Measurements from ENCODE around the gene REPS1. TPM values are rescaled to one million over a fixed set of nuclear protein-coding genes. Genes with fewer than 3 reads are reported as not detected.
A peak's percentile ranks its signal among the peaks of the same experiment; 100 is the strongest.

REPS1 gene
- total and polyA plus RNA-seq, 2 donors from 2014 or later = 33.4 to 37.0 TPM

GRCh38 chr6:138926579-138926978, 61.5 kb downstream of the REPS1 start:
- no peak for FAIRE-seq

GRCh38 chr6:138925806-138926205, 62.2 kb downstream of the REPS1 start:
- H3K4me1 ChIP-seq (ENCODE audit: control insufficient read depth in 2 of 3, insufficient read depth in 2 of 3, low read depth in 1 of 3, low read length in 3 of 3) = peaks cover 0 to 8% (median 0%) of the 10 kb centered on the region in 3 donors
- no peaks in the 10 kb centered on the region for H3K9me3 ChIP-seq (ENCODE audit: control insufficient read depth in 2 of 3, insufficient read depth in 1 of 3, low read length in 3 of 3)
- H3K36me3 ChIP-seq (ENCODE audit: control insufficient read depth in 2 of 3, insufficient read depth in 3 of 3, low read length in 3 of 3) = peaks cover 3 to 4% (median 3%) of the 10 kb centered on the region in 3 donors
- FAIRE-seq = no peak
- intact Hi-C loops (cut with DNase I) = no loop called here
- no peak for DNase-seq
- H3K27ac ChIP-seq (ENCODE audit: low read depth in 2 of 2, low read length in 2 of 2) = no peak overlapping the region
- no peak for TF ChIP-seq CTCF (IDR thresholded peaks at IDR 0.05; ENCODE audit: borderline replicate concordance, extremely low read depth, insufficient read depth)
- H3K4me3 ChIP-seq (ENCODE audit: low read length in 3 of 3) = no peak overlapping the region
- no peak overlapping the region for H3K9ac ChIP-seq (ENCODE audit: low read length in 3 of 3)
- no peaks in the 10 kb centered on the region for H3K27me3 ChIP-seq (ENCODE audit: control insufficient read depth, insufficient read depth, low read length)

More at GRCh38 chr6:138926579-138926978, 61.5 kb downstream of the REPS1 start:
- no peak for DNase-seq
- H3K27ac ChIP-seq (ENCODE audit: low read depth in 2 of 2, low read length in 2 of 2) = no peak overlapping the region
- no peak overlapping the region for H3K4me3 ChIP-seq (ENCODE audit: low read length in 3 of 3)
- H3K4me1 ChIP-seq (ENCODE audit: control insufficient read depth in 2 of 3, insufficient read depth in 2 of 3, low read depth in 1 of 3, low read length in 3 of 3) = peaks cover 0 to 8% (median 0%) of the 10 kb centered on the region in 3 donors
- no peak for TF ChIP-seq CTCF (IDR thresholded peaks at IDR 0.05; ENCODE audit: borderline replicate concordance, extremely low read depth, insufficient read depth)
- H3K9me3 ChIP-seq (ENCODE audit: control insufficient read depth in 2 of 3, insufficient read depth in 1 of 3, low read length in 3 of 3) = no peaks in the 10 kb centered on the region
- H3K36me3 ChIP-seq (ENCODE audit: control insufficient read depth in 2 of 3, insufficient read depth in 3 of 3, low read length in 3 of 3) = peaks cover 3 to 4% (median 3%) of the 10 kb centered on the region in 3 donors
- no peaks in the 10 kb centered on the region for H3K27me3 ChIP-seq (ENCODE audit: control insufficient read depth, insufficient read depth, low read length)
- H3K9ac ChIP-seq (ENCODE audit: low read length in 3 of 3) = no peak overlapping the region
- intact Hi-C loops (cut with DNase I) = no loop called here

GRCh38 chr6:138923561-138923960, 64.5 kb downstream of the REPS1 start:
- Histone ChIP-seq H3K9me3 (ENCODE audit: control insufficient read depth in 2 of 3, insufficient read depth in 1 of 3, low read length in 3 of 3) (no peaks in the 10 kb centered on the region), H3K27ac (ENCODE audit: low read depth in 2 of 2, low read length in 2 of 2) (no peak overlapping the region), H3K4me3 (ENCODE audit: low read length in 3 of 3) (no peak overlapping the region), H3K36me3 (ENCODE audit: control insufficient read depth in 2 of 3, insufficient read depth in 3 of 3, low read length in 3 of 3) (peaks cover 0 to 3% (median 3%) of the 10 kb centered on the region in 3 donors), H3K27me3 (ENCODE audit: control insufficient read depth, insufficient read depth, low read length) (no peaks in the 10 kb centered on the region), H3K4me1 (ENCODE audit: control insufficient read depth in 2 of 3, insufficient read depth in 2 of 3, low read depth in 1 of 3, low read length in 3 of 3) (peaks cover 0 to 8% (median 0%) of the 10 kb centered on the region in 3 donors), H3K9ac (ENCODE audit: low read length in 3 of 3) (no peak overlapping the region)
- intact Hi-C loops (cut with DNase I) = no loop called here
- FAIRE-seq (peak; percentile 78), DNase-seq (peak in 1 of 5 donors; percentile 28)
- no peak for TF ChIP-seq CTCF (IDR thresholded peaks at IDR 0.05; ENCODE audit: borderline replicate concordance, extremely low read depth, insufficient read depth)

- no peak for TF ChIP-seq CTCF (IDR thresholded peaks at IDR 0.05; ENCODE audit: borderline replicate concordance, extremely low read depth, insufficient read depth)
- Histone ChIP-seq H3K4me3 (ENCODE audit: low read length in 3 of 3) (no peak overlapping the region), H3K4me1 (ENCODE audit: control insufficient read depth in 2 of 3, insufficient read depth in 2 of 3, low read depth in 1 of 3, low read length in 3 of 3) (peaks cover 0 to 8% (median 0%) of the 10 kb centered on the region in 3 donors), H3K9ac (ENCODE audit: low read length in 3 of 3) (no peak overlapping the region), H3K36me3 (ENCODE audit: control insufficient read depth in 2 of 3, insufficient read depth in 3 of 3, low read length in 3 of 3) (peaks cover 0 to 6% (median 3%) of the 10 kb centered on the region in 3 donors), H3K9me3 (ENCODE audit: control insufficient read depth in 2 of 3, insufficient read depth in 1 of 3, low read length in 3 of 3) (no peaks in the 10 kb centered on the region), H3K27ac (ENCODE audit: low read depth in 2 of 2, low read length in 2 of 2) (no peak overlapping the region), H3K27me3 (ENCODE audit: control insufficient read depth, insufficient read depth, low read length) (no peaks in the 10 kb centered on the region)
- FAIRE-seq = no peak
- intact Hi-C loops (cut with DNase I) = no loop called here
- peak in 1 of 5 donors; percentile 14 for DNase-seq
Observed at GRCh38 chr6:138920906-138921305, 67.1 kb downstream of the REPS1 start.

Measured in kidney (tissue), 14 donors.